Effector memory CD8-positive, alpha-beta T cell (primary cell): ENCODE measurements around the gene PLPP4.

ENCODE experiments used
- ATAC-seq: fragments of 150-1000 bp; cut with Tn5 transposase; replicated peaks from 2 replicates; pipeline ENCODE4 v1.10.0; 2021; ENCODE audit warnings: mild to moderate bottlenecking, moderate library complexity
- DNase-seq, 3 experiments: peaks; one replicate each; pipeline ENCODE4 v3.0.0; 2021
- H3K27ac Mint-ChIP-seq, 2 donors: one replicate each; pipeline ENCODE4 v1.8.0; 2022; ENCODE audit warnings: mild to moderate bottlenecking in 2 of 2, mixed read lengths in 2 of 2, moderate library complexity in 2 of 2
- H3K27me3 Mint-ChIP-seq, 2 donors: one replicate each; pipeline ENCODE4 v1.8.0; 2022; ENCODE audit warnings: mixed read lengths in 2 of 2
- H3K36me3 Mint-ChIP-seq: one replicate; pipeline ENCODE4 v1.8.0; 2022; ENCODE audit warnings: mild to moderate bottlenecking, moderate library complexity, mixed read lengths; ENCODE audit not compliant: insufficient read depth
- H3K4me1 Mint-ChIP-seq, 2 donors: one replicate each; pipeline ENCODE4 v1.8.0; 2022; ENCODE audit warnings: low read depth in 2 of 2, mixed read lengths in 2 of 2
- H3K4me3 Mint-ChIP-seq, 2 donors: one replicate each; pipeline ENCODE4 v1.8.0; 2022; ENCODE audit warnings: mild to moderate bottlenecking in 2 of 2, mixed read lengths in 2 of 2, moderate library complexity in 2 of 2
- H3K9me3 Mint-ChIP-seq, 2 donors: one replicate each; pipeline ENCODE4 v1.8.0; 2022; ENCODE audit warnings: mixed read lengths in 2 of 2

The PLPP4 gene

DNA sequence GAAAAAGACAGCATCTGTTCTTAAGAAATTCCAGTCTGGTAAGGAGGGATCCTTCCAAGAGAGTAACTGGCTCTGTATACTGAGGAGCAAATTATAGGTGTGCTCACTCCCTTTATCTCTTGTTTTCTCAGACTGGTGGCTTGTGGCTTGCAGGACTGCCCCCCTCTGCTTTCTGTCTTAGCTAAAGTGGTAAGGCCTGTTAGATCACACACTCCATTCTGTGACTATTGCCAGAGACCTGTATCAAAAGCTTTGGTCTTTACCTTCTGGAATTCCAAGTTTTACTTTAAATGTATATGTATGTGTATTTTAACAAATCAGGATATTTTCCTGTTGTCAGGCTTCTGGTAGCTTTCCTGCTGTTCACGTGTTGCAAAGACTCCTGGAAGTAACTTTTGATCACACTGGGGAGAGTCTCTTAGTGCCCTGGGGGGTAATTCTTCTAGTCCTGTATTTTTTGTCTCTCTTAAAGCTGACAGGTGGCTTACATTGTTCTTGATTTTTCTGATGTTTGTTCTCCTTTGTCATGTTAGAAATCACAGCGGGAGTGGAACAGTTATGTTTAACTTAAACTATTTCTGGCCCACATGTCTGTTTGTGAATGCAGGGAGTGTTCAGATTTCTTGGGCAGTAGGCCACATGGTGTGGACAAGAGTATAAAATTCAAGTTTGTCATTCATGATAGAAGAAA lies 99.0 kb downstream of the PLPP4 start:
- DNase-seq (no peak), ATAC-seq (no peak)
- no peaks in the 10 kb centered on the region for H3K27me3 Mint-ChIP-seq
- peaks cover 8 to 10% of the 10 kb centered on the region in 2 donors for H3K9me3 Mint-ChIP-seq
- no peak overlapping the region for H3K4me3 Mint-ChIP-seq
- no peaks in the 10 kb centered on the region for H3K36me3 Mint-ChIP-seq
- H3K27ac Mint-ChIP-seq = no peak overlapping the region
- no peaks in the 10 kb centered on the region for H3K4me1 Mint-ChIP-seq

DNA sequence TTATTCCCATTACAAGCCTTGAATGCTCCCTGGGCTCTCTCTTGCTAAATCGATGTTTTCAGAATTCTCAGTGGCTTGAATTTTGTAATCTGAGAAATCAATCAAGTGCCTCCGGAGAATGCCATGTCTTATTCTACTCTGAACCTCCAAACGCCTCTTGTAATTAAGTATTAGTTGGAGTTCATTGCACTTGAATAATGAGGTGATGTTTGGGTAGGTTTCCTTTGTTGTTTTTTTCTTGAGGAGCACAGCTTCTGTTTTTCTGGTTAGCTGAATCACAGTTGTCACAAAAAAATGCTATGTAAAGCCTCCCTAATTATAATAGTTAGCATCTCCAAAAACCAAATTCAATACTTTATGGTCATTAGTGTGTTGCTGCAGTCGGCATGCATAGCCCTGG lies 100.3 kb downstream of the PLPP4 start:
- no peaks in the 10 kb centered on the region for H3K27me3 Mint-ChIP-seq
- peaks cover 8 to 10% of the 10 kb centered on the region in 2 donors for H3K9me3 Mint-ChIP-seq
- no peak for DNase-seq
- no peaks in the 10 kb centered on the region for H3K36me3 Mint-ChIP-seq
- H3K4me3 Mint-ChIP-seq = no peak overlapping the region
- no peak overlapping the region for H3K27ac Mint-ChIP-seq
- no peak for ATAC-seq
- no peaks in the 10 kb centered on the region for H3K4me1 Mint-ChIP-seq

DNA sequence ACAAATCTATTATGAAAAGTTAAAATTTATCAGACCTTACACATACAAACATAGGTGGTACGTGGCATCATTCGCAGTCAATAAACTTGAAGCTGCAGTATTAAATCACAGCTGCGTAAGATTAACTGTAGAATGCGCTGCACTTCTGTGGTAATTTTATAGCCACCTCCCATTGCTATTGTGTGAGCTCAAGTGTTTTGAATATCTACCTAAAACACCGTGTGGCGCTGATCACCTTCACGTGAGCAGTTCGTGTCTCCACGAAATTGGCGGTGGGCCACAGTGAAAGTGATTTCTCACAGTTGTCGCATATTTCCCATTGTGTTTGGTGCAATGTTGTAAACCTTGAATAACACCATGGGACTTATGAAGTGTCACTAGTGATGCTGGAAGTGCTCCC lies 102.8 kb downstream of the PLPP4 start:
- ATAC-seq = no peak
- H3K9me3 Mint-ChIP-seq = peaks cover 0 to under 1% of the 10 kb centered on the region in 2 donors

DNA sequence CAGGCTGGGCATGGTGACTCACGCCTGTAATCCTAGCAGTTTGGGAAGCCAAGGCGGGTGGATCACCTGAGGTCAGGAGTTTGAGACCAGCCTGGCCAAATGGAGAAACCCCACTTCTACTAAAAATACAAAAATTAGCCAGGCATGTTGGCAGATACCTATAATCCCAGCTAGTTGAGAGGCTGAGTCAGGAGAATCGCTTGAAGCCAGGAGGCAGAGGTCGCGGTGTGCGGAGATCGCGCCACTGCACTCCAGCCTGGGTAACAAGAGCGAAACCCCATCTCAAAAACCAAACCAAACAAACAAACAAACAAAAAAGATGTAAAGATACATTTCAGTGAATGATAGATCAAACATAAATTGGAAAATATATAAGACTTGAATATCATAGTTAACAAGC lies 105.9 kb downstream of the PLPP4 start:
- no peak overlapping the region for H3K4me3 Mint-ChIP-seq
- no peaks in the 10 kb centered on the region for H3K9me3 Mint-ChIP-seq
- H3K27ac Mint-ChIP-seq = no peak overlapping the region
- no peaks in the 10 kb centered on the region for H3K36me3 Mint-ChIP-seq
- ATAC-seq = no peak
- no peaks in the 10 kb centered on the region for H3K4me1 Mint-ChIP-seq
- no peaks in the 10 kb centered on the region for H3K27me3 Mint-ChIP-seq
- DNase-seq = no peak

More for the DNA sequence above, 102.8 kb downstream of the PLPP4 start:
- Mint-ChIP-seq H3K27me3 (no peaks in the 10 kb centered on the region), H3K36me3 (no peaks in the 10 kb centered on the region), H3K4me3 (no peak overlapping the region), H3K4me1 (no peaks in the 10 kb centered on the region), H3K27ac (no peak overlapping the region)
- no peak for DNase-seq

DNA sequence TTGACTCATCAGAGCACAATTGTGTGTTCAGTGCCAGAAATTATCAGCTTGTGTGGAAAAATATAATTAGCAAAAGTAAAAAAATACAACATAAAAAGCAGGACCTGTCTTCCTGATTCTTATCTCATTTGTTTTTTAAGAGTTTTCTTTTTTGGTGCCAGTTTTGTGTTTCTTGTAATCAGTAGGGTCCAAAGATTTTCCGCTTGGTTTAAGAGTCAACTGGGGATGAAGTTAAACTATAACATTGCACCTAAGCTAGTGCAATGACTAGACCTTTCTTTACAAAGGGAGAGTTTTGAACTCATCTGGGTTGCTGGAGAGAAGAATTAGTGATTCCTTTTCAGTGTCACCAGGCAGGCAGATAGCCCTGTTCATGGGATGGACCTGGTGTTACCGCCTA lies 113.4 kb downstream of the PLPP4 start:
- H3K36me3 Mint-ChIP-seq = no peaks in the 10 kb centered on the region
- ATAC-seq (no peak), DNase-seq (no peak)
- peaks cover 0 to 7% of the 10 kb centered on the region in 2 donors for H3K9me3 Mint-ChIP-seq
- H3K4me3 Mint-ChIP-seq = no peak overlapping the region
- peaks cover 0 to 6% of the 10 kb centered on the region in 2 donors for H3K27me3 Mint-ChIP-seq
- no peaks in the 10 kb centered on the region for H3K4me1 Mint-ChIP-seq
- H3K27ac Mint-ChIP-seq = no peak overlapping the region

DNA sequence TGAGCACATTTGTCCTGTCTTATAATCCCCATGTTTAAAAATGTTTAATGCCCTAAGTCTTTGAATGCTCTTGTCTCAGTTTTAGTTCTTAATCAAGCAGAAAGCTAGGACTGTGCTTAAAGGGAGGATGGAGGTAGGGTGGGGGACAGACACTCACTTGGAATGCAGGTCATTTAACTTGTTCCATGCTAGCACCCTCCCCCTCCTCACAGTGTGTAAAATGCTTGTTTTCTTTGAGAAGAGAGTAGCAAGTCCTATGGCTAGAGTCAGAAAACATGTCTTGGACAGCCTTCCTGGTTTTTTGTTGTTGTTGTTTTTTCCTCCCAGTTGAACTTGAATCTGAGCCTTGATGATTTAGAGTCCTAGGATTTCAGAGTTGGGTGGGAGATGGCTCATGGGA lies 114.2 kb downstream of the PLPP4 start:
- Mint-ChIP-seq H3K36me3 (no peaks in the 10 kb centered on the region), H3K27ac (no peak overlapping the region), H3K9me3 (peaks cover 1 to 9% of the 10 kb centered on the region in 2 donors), H3K4me3 (no peak overlapping the region), H3K4me1 (no peaks in the 10 kb centered on the region), H3K27me3 (peaks cover 5 to 8% of the 10 kb centered on the region in 2 donors)
- ATAC-seq (no peak), DNase-seq (no peak)

DNA sequence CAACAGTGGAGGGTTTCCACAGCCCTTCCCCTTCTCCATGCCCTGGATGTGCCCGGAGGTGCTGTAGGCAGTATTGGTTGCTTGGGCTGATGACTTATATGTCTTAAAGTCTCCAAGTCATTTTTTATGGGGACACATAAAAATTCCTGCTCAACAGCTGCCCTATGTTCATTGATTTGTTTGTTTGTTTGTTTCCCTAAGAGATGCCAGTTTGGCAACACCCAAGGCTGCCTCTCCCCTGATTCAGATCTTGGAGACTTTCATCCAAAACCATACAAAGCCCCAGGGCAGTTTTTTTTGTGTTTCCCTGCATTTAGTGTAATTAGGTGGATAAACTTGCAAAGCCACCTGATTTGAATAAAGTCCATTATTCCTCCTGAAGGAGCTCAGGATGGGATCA lies 115.3 kb downstream of the PLPP4 start:
- ATAC-seq (no peak), DNase-seq (no peak)
- H3K9me3 Mint-ChIP-seq = peaks cover 3 to 13% of the 10 kb centered on the region in 2 donors
- no peak overlapping the region for H3K27ac Mint-ChIP-seq
- no peaks in the 10 kb centered on the region for H3K4me1 Mint-ChIP-seq
- no peaks in the 10 kb centered on the region for H3K36me3 Mint-ChIP-seq
- no peak overlapping the region for H3K4me3 Mint-ChIP-seq
- H3K27me3 Mint-ChIP-seq = peaks cover 11 to 15% of the 10 kb centered on the region in 2 donors

DNA sequence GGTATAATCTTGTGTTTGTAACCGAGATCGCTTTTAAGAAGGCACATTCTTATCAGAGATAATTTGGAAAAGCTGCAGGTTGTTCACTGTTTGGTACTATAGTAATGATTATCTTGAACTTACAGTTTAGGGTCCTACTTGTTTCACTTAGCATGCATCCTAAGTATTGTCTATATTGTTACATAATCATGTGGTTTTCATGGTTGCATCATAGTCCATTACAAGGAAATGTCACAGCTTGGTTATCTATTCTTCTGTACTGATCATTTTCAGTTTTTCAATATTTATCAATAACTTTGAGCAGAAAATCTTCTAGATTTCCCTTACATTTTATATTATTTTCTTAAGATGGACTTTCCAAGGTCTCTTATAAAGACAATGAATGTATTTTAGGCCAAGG lies 116.3 kb downstream of the PLPP4 start:
- DNase-seq (no peak), ATAC-seq (no peak)
- H3K4me3 Mint-ChIP-seq = no peak overlapping the region
- H3K27ac Mint-ChIP-seq = no peak overlapping the region
- peaks cover 11 to 16% of the 10 kb centered on the region in 2 donors for H3K27me3 Mint-ChIP-seq
- no peaks in the 10 kb centered on the region for H3K4me1 Mint-ChIP-seq
- H3K36me3 Mint-ChIP-seq = no peaks in the 10 kb centered on the region
- H3K9me3 Mint-ChIP-seq = peaks cover 3 to 13% of the 10 kb centered on the region in 2 donors

DNA sequence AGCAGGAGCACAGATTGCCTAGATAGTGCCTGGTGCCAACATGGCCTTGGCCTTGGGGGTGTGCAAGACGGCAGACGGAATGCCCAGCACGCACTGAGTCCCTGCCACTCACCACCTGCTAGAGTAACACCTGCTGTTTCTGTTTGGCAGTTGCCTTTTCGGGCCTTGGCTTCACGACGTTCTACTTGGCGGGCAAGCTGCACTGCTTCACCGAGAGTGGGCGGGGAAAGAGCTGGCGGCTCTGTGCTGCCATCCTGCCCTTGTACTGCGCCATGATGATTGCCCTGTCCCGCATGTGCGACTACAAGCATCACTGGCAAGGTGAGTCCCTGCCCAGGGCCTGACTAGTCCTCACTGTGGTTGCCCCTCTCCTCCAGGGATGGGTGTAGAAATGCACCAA lies 118.0 kb downstream of the PLPP4 start:
- ATAC-seq (no peak), DNase-seq (no peak)
- Mint-ChIP-seq H3K27ac (no peak overlapping the region), H3K4me1 (no peaks in the 10 kb centered on the region), H3K36me3 (no peaks in the 10 kb centered on the region), H3K9me3 (peaks cover 3 to 13% of the 10 kb centered on the region in 2 donors), H3K4me3 (no peak overlapping the region), H3K27me3 (peaks cover 11 to 16% of the 10 kb centered on the region in 2 donors)

DNA sequence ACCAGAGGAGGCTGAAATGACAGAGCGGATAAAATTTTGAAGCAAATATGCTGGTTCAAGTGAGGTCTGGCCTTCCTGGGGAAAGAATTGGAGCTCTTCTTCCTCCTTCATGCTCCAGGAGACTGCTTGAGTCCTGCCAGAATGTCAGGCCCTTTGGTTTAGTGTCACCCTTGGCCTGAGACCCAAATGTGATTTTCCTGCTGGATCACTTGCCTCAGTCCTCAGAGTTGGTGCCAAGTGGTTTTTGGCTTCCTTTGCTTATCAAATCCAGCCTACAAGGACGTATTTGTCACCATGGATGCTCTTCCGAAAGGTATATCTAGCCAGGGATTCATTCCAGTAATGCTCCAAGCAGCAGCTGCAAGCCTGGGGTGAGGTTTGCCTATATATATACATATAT lies 118.4 kb downstream of the PLPP4 start:
- peaks cover 3 to 13% of the 10 kb centered on the region in 2 donors for H3K9me3 Mint-ChIP-seq
- H3K27me3 Mint-ChIP-seq = peaks cover 11 to 16% of the 10 kb centered on the region in 2 donors
- no peak overlapping the region for H3K4me3 Mint-ChIP-seq
- DNase-seq (no peak), ATAC-seq (no peak)
- no peak overlapping the region for H3K27ac Mint-ChIP-seq
- H3K4me1 Mint-ChIP-seq = no peaks in the 10 kb centered on the region
- no peaks in the 10 kb centered on the region for H3K36me3 Mint-ChIP-seq

DNA sequence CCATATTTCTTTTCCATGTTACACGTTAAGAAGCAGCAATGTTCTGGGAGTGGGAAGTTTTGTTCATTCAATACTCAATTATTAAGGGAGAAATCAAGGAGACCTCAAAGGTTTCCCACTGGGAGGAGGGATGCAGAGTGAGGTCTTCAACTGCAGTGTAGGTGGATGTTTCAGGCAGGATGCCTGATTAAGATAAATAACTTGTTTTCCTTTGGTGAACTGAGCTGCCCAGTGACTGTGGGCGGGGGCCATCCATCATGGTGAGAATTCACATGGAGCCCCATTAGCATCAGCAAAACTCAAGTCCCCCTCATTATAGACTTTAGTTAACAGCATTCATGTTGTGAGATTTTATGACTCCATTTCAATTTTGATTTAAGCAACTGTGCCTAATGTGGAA lies 121.1 kb downstream of the PLPP4 start:
- H3K9me3 Mint-ChIP-seq = peaks cover 3 to 13% of the 10 kb centered on the region in 2 donors
- H3K4me3 Mint-ChIP-seq = no peak overlapping the region
- H3K27me3 Mint-ChIP-seq = peaks cover 11 to 16% of the 10 kb centered on the region in 2 donors
- ATAC-seq (no peak), DNase-seq (no peak)
- no peak overlapping the region for H3K27ac Mint-ChIP-seq
- H3K36me3 Mint-ChIP-seq = no peaks in the 10 kb centered on the region
- H3K4me1 Mint-ChIP-seq = no peaks in the 10 kb centered on the region

DNA sequence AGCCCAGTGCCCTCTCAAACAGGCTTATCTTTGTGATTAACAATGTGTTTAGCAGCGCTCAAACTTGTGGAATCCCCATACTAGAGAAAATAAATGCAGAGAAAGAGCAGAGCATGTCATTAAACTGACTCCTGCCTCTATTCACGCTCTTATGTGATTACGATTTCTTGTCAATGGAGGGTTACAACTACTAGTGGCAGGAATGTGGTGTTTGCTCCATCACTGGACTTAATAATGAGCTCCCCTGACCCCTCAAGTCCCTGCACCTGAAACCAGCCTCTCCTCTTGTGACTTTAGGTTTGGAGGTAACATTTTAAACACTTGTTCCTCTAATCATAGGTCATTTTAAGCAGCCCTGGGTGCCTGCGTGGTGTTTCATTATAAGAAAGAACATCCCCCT lies 121.9 kb downstream of the PLPP4 start:
- H3K27ac Mint-ChIP-seq = no peak overlapping the region
- DNase-seq (no peak), ATAC-seq (no peak)
- peaks cover 11 to 16% of the 10 kb centered on the region in 2 donors for H3K27me3 Mint-ChIP-seq
- no peak overlapping the region for H3K4me3 Mint-ChIP-seq
- H3K4me1 Mint-ChIP-seq = peaks cover 0 to 5% of the 10 kb centered on the region in 2 donors
- no peaks in the 10 kb centered on the region for H3K36me3 Mint-ChIP-seq
- H3K9me3 Mint-ChIP-seq = peaks cover 3 to 12% of the 10 kb centered on the region in 2 donors

DNA sequence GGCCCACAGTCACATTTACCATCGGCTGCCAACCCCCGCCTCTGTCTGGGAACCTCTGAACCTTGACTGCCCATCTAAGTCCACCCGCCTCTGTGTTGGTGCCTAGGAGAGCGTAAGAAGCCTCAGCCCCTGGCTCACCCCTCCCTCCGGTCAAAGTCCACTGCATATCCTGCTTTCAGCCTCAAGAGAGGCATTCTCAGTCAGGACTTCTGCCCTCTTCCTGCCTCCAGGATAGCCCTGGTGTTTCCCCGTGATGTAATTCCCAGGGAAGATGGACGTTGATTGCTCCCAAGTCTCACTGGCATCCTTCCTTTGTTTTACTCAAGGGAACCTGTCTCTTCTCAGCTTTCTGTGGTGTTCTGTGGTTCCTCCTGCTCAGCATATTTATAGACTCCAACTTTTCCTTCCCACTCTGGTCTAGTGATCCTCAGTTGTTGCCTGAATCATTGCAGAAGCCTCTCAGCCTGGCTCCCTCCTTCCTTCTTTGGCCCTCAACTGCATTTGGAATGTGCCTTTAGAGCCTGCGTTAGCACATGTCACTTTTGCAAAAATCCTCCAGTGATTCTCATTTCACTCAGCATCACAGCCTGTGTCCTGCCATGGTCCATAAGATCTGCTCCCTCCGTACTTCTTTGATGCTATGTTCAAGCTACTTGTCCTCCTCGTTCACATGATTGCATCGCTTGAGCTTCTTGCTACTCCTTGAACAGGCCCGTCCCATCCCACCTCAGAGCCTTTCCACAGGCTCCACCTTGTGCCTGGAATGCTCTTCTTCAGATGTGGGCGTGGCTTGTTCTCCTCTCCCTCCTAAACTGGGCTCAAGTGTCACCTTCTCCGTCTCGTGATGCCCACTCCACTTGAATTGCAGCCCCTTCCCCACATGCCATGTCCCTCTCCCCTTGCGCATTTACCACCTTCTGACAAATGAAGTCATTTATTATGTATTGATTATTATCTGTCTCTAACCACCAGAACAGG lies 124.2 kb downstream of the PLPP4 start:
- DNase-seq (no peak), ATAC-seq (no peak)
- Mint-ChIP-seq H3K27ac (no peak overlapping the region), H3K4me3 (no peak overlapping the region), H3K27me3 (peaks cover 8 to 12% of the 10 kb centered on the region in 2 donors), H3K36me3 (no peaks in the 10 kb centered on the region), H3K9me3 (peaks cover 4% of the 10 kb centered on the region in 2 donors), H3K4me1 (peaks cover 0 to 9% of the 10 kb centered on the region in 2 donors)

DNA sequence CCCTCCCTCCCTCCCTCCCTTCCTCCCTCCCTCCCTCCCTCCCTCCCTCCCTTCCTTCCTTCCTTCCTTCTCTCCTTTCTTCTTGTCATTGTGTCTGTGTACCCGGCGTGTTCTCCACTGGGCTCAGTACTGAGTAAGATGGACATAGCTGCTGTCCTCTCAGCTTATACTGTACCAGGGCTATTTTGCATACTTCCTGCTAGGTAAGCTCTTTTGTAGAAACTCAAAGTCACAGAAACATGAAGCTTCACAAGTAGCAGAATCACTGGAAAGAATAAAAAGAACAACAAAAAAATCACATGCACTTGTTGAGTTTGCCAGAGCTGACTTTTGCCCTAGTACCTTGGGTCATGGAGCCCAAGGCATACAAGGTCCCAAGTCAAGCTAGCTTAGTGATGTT lies 125.7 kb downstream of the PLPP4 start:
- Mint-ChIP-seq H3K4me3 (no peak overlapping the region), H3K27ac (no peak overlapping the region), H3K9me3 (peaks cover 0 to 5% of the 10 kb centered on the region in 2 donors), H3K27me3 (peaks cover 0 to 11% of the 10 kb centered on the region in 2 donors), H3K36me3 (peaks cover 2% of the 10 kb centered on the region), H3K4me1 (peaks cover 0 to 9% of the 10 kb centered on the region in 2 donors)
- no peak for DNase-seq
- ATAC-seq = no peak
